SK-N-SH (cell line): ENCODE data around the gene TTC23.

Experiments
- MXI1 ChIP-seq: IDR thresholded peaks from 2 replicates; pipeline ENCODE4 v1.6.1; 2012; ENCODE audit warnings: mild to moderate bottlenecking, low read depth, low read length, improper control_type of control experiment
- POLR2AphosphoS5 ChIP-seq: IDR thresholded peaks from 2 replicates; pipeline ENCODE4 v1.6.1; 2012; ENCODE audit warnings: low read depth, low read length
- SIN3A ChIP-seq: IDR thresholded peaks from 2 replicates; pipeline ENCODE4 v1.6.1; 2012; ENCODE audit warnings: low read depth, mild to moderate bottlenecking, low read length, moderate library complexity, borderline replicate concordance
- TEAD4 ChIP-seq: IDR thresholded peaks from 2 replicates; pipeline ENCODE4 v1.4.0; 2012; ENCODE audit warnings: mild to moderate bottlenecking, borderline replicate concordance; ENCODE audit not compliant: insufficient read depth
- TF ChIP-seq, protein P1 (sequence below): fragments of 200-600 bp; sonication (generic); IDR thresholded peaks from 2 replicates; pipeline ENCODE4 v1.6.1; 2017; ENCODE audit warnings: antibody characterized with exemption, mild to moderate bottlenecking, moderate library complexity
- TF ChIP-seq, protein P2 (sequence below): fragments of 150-350 bp; IDR thresholded peaks from 2 replicates; pipeline ENCODE4 v1.6.1; 2017; ENCODE audit warnings: antibody characterized with exemption, low read length, low read depth, borderline replicate concordance

DNA sequence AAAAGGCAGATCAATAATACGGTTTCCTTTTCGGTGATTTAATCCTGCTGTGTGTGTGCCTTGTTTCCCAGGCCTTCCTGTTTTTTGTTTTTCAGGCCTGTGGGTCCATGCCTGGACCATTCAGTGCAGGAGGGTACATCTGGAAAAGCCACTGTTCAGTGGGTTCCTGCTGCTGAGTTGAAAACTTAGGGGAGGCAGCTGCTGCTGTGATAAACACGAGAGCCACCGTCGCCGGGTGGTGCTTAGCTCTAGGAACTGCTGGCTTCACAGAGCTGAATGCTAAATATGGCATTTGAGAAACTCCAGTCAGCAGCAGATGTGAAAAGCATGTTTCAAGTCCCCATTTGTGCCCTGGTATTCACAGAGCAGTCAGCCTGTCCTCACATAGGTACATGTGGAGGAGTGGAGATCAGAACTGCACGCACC lies 100.5 kb downstream of the TTC23 start:
- TF ChIP-seq MXI1 = no peak
- TF ChIP-seq, protein P1, sequence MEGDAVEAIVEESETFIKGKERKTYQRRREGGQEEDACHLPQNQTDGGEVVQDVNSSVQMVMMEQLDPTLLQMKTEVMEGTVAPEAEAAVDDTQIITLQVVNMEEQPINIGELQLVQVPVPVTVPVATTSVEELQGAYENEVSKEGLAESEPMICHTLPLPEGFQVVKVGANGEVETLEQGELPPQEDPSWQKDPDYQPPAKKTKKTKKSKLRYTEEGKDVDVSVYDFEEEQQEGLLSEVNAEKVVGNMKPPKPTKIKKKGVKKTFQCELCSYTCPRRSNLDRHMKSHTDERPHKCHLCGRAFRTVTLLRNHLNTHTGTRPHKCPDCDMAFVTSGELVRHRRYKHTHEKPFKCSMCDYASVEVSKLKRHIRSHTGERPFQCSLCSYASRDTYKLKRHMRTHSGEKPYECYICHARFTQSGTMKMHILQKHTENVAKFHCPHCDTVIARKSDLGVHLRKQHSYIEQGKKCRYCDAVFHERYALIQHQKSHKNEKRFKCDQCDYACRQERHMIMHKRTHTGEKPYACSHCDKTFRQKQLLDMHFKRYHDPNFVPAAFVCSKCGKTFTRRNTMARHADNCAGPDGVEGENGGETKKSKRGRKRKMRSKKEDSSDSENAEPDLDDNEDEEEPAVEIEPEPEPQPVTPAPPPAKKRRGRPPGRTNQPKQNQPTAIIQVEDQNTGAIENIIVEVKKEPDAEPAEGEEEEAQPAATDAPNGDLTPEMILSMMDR = no peak
- TF ChIP-seq SIN3A = no peak
- no peak for TF ChIP-seq POLR2AphosphoS5
- no peak for TF ChIP-seq TEAD4
- TF ChIP-seq, protein P2, sequence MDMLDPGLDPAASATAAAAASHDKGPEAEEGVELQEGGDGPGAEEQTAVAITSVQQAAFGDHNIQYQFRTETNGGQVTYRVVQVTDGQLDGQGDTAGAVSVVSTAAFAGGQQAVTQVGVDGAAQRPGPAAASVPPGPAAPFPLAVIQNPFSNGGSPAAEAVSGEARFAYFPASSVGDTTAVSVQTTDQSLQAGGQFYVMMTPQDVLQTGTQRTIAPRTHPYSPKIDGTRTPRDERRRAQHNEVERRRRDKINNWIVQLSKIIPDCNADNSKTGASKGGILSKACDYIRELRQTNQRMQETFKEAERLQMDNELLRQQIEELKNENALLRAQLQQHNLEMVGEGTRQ = no peak
